A673 (cell line): ENCODE measurements around the gene AKAP5. TPM values are rescaled to one million over a fixed set of nuclear protein-coding genes. Genes with fewer than 3 reads are reported as not detected.

Source experiments
- BruUV-seq: library from RNA; stranded (reverse); fragments of 400-500 nt; replicated peaks from 2 replicates; lab custom pipeline; 2021; lab: Mats Ljungman, UMichigan
- CTCF ChIA-PET: fragments of 300-600 bp; sonication (Branson Sonifier 250); formaldehyde crosslinking; loops from one replicate; lab custom pipeline; 2022; ENCODE audit warnings: antibody characterized with exemption; lab: Charles Lee
- POLR2A ChIA-PET: fragments of 300-600 bp; sonication (Branson Sonifier 250); formaldehyde crosslinking; loops from one replicate; lab custom pipeline; 2022; ENCODE audit warnings: antibody characterized with exemption; ENCODE audit not compliant: low non-redundant PET; lab: Charles Lee
- DNase-seq: peaks from one replicate; pipeline ENCODE4 v3.0.0-alpha.2; 2015; ENCODE audit warnings: low spot score
- H3K27ac ChIP-seq: fragments of 200-600 bp; sonication (generic); 2 replicates; pipeline ENCODE4 v1.5.1; 2016; ENCODE audit warnings: mixed run types, low read depth, mild to moderate bottlenecking, mixed read lengths, antibody characterized with exemption, low read length; ENCODE audit not compliant: poor library complexity, severe bottlenecking
- H3K27me3 ChIP-seq: fragments of 200-600 bp; sonication (generic); replicated peaks from 2 replicates; pipeline ENCODE4 v1.6.1; 2017; ENCODE audit warnings: mixed run types, low read depth, mild to moderate bottlenecking, mixed read lengths, antibody characterized with exemption, low read length; ENCODE audit not compliant: insufficient read depth, poor library complexity
- H3K36me3 ChIP-seq: fragments of 200-600 bp; sonication (generic); 2 replicates; pipeline ENCODE4 v1.6.1; 2016; ENCODE audit warnings: mixed run types, mild to moderate bottlenecking, mixed read lengths, antibody characterized with exemption, low read length; ENCODE audit not compliant: insufficient read depth, poor library complexity, severe bottlenecking
- H3K4me1 ChIP-seq: fragments of 200-600 bp; sonication (generic); 2 replicates; pipeline ENCODE4 v1.6.1; 2017; ENCODE audit warnings: mixed run types, mild to moderate bottlenecking, mixed read lengths, antibody characterized with exemption, low read length; ENCODE audit not compliant: insufficient read depth, poor library complexity, severe bottlenecking
- H3K4me3 ChIP-seq: fragments of 200-600 bp; sonication (generic); 2 replicates; pipeline ENCODE4 v1.5.1; 2016; ENCODE audit warnings: low read depth, mixed run types, mild to moderate bottlenecking, mixed read lengths, low read length; ENCODE audit not compliant: poor library complexity, severe bottlenecking
- H3K9me3 ChIP-seq: fragments of 200-600 bp; sonication (generic); 2 replicates; pipeline ENCODE4 v1.6.1; 2016; ENCODE audit warnings: mixed run types, low read depth, mild to moderate bottlenecking, mixed read lengths, antibody characterized with exemption, low read length; ENCODE audit not compliant: poor library complexity, severe bottlenecking
- CTCF ChIP-seq: fragments of 300-800, 200-600 bp; sonication (generic); conservative IDR thresholded peaks from 2 replicates; pipeline ENCODE4 v1.5.1; 2017; ENCODE audit warnings: low read depth, mild to moderate bottlenecking, antibody characterized with exemption, low read length, moderate library complexity, mixed read lengths
- EZH2 ChIP-seq: fragments of 200-600 bp; sonication (generic); IDR thresholded peaks from 2 replicates; pipeline ENCODE4 v1.6.1; 2017; ENCODE audit warnings: borderline replicate concordance, low read depth, mild to moderate bottlenecking, mixed read lengths, antibody characterized with exemption, low read length; ENCODE audit not compliant: poor library complexity, severe bottlenecking
- intact Hi-C: fragments of 100-400 bp; cut with micrococcal nuclease; formaldehyde crosslinking; loops from one replicate; pipeline ENCODE4 v1.10.0; 2022; ENCODE audit not compliant: unreplicated experiment
- total RNA-seq: library from RNA; stranded (reverse); gene quantifications from 2 replicates; pipeline ENCODE4 v1.2.3, GENCODE V29; 2021

AKAP5 gene
- total RNA-seq, 1 experiment from 2014 or later = 2.6 TPM

- no peak for DNase-seq
Observed at GRCh38 chr14:64417055-64417770, 48.1 kb upstream of the AKAP5 start.

GRCh38 chr14:64417771-64418125 lies 47.6 kb upstream of the AKAP5 start:
- H3K9me3 ChIP-seq = no peaks in the 10 kb centered on the region
- no peaks in the 10 kb centered on the region for H3K4me1 ChIP-seq
- ChIA-PET POLR2A (no interaction called here), CTCF (no interaction called here)
- peaks cover 73% of the 10 kb centered on the region for H3K36me3 ChIP-seq
- H3K4me3 ChIP-seq = no peak overlapping the region
- no TSS peak for BruUV-seq
- no peaks in the 10 kb centered on the region for H3K27me3 ChIP-seq
- DNase-seq = no peak
- TF ChIP-seq CTCF (no peak), EZH2 (no peak)
- intact Hi-C loops = no loop called here
- H3K27ac ChIP-seq = no peak overlapping the region

More at GRCh38 chr14:64417055-64417770, 48.1 kb upstream of the AKAP5 start:
- H3K4me1 ChIP-seq = no peaks in the 10 kb centered on the region
- no peak for TF ChIP-seq CTCF
- TF ChIP-seq EZH2 = no peak
- POLR2A ChIA-PET = interaction anchor here (0.7 kb wide), 1 partner anchor 10 kb away, joined by 3 read pairs; no protein-coding TSS in a partner anchor
- intact Hi-C loops = no loop called here
- CTCF ChIA-PET = no interaction called here
- H3K4me3 ChIP-seq = no peak overlapping the region
- no TSS peak for BruUV-seq
- no peak overlapping the region for H3K27ac ChIP-seq
- H3K9me3 ChIP-seq = no peaks in the 10 kb centered on the region
- H3K36me3 ChIP-seq = peaks cover 71% of the 10 kb centered on the region
- no peaks in the 10 kb centered on the region for H3K27me3 ChIP-seq

- H3K9me3 ChIP-seq = no peaks in the 10 kb centered on the region
- BruUV-seq = no TSS peak
- no peak overlapping the region for H3K4me3 ChIP-seq
- no peak overlapping the region for H3K27ac ChIP-seq
- ChIA-PET CTCF (interaction anchor here (0.6 kb wide), 1 partner anchor 404 kb away, joined by 3 read pairs; no protein-coding TSS in a partner anchor), POLR2A (no interaction called here)
- TF ChIP-seq CTCF = no peak
- no peak for TF ChIP-seq EZH2
- DNase-seq = no peak
- no peaks in the 10 kb centered on the region for H3K27me3 ChIP-seq
- peaks cover 81% of the 10 kb centered on the region for H3K36me3 ChIP-seq
- intact Hi-C loops = no loop called here
- H3K4me1 ChIP-seq = no peaks in the 10 kb centered on the region
Observed at GRCh38 chr14:64419003-64419402, 46.3 kb upstream of the AKAP5 start.
